ENCODE results near the gene TET3. TPM values are rescaled to one million over a fixed set of nuclear protein-coding genes. Genes with fewer than 3 reads are reported as not detected.

TET3 gene
- total RNA-seq, 1 experiment from 2014 or later: 19.1 TPM

DNA sequence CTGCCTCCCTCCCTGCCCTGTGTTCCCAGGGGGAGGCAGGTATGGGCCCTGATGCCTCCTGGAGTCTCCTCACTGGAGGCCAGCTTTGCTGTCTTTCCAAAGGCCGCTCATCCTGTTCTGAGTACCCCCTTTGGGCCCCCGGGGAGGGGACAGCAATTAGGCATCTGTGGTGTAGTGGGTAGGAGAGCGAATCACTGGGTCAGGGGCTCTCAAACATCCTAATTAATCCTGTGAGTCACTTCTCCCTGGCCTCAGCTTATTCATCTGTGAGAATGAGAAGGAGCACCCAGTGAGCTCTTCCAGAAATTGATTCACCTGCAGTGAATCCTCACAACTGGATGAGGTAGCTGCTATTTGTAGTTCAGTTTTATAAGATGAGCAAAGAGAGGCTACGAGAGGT lies 16.4 kb downstream of the TET3 start:
- BruUV-seq (replicated peaks): no TSS peak
- Histone ChIP-seq H3K79me2 (ENCODE audit: low read depth) (peaks cover 64% of the 10 kb centered on the region), H3K4me1 (replicated peaks; ENCODE audit: insufficient read depth) (peaks cover 13% of the 10 kb centered on the region), H2AFZ (no peak overlapping the region), H3F3A (ENCODE audit: insufficient read depth, low read depth) (peaks cover 6% of the 10 kb centered on the region; the same call in 1 of the 2 replicates), H3K4me3 (no peak overlapping the region), H3K36me3 (ENCODE audit: low read depth) (no peaks in the 10 kb centered on the region; the same call in 1 of the 2 replicates), H3K4me2 (no peak overlapping the region), H4K20me1 (ENCODE audit: insufficient read depth) (peaks cover 49% of the 10 kb centered on the region), H3K27ac (no peak overlapping the region), H3K9me2 (ENCODE audit: insufficient read depth) (no peaks in the 10 kb centered on the region), H3K27me3 (ENCODE audit: insufficient read depth, low read depth) (no peaks in the 10 kb centered on the region), H3K9me3 (ENCODE audit: insufficient read depth, low read depth) (no peaks in the 10 kb centered on the region)
- DNase-seq: no peak
- POLR2A ChIA-PET (ENCODE audit: unreplicated experiment): no interaction called here
- TF ChIP-seq EZH2 (IDR thresholded peaks at IDR 0.05; ENCODE audit: low read depth) (no peak), CTCF (conservative IDR thresholded peaks at IDR 0.05) (no peak)
- intact Hi-C loops (cut with micrococcal nuclease; ENCODE audit: unreplicated experiment): no loop called here
- CTCF ChIA-PET: no interaction called here

GRCh38 chr2:74001781-74002504 lies 17.2 kb downstream of the TET3 start:
- H3K4me2 ChIP-seq: no peak overlapping the region
- no peaks in the 10 kb centered on the region for H3K9me2 ChIP-seq (ENCODE audit: insufficient read depth)
- no peaks in the 10 kb centered on the region for H3K9me3 ChIP-seq (ENCODE audit: insufficient read depth, low read depth)
- H3K4me3 ChIP-seq: no peak overlapping the region
- no peak for DNase-seq
- peaks cover 13% of the 10 kb centered on the region for H3K4me1 ChIP-seq (replicated peaks; ENCODE audit: insufficient read depth)
- H4K20me1 ChIP-seq (ENCODE audit: insufficient read depth): peaks cover 49% of the 10 kb centered on the region
- peaks cover 6% of the 10 kb centered on the region; the same call in 1 of the 2 replicates for H3F3A ChIP-seq (ENCODE audit: insufficient read depth, low read depth)
- CTCF ChIA-PET: no interaction called here
- H3K27me3 ChIP-seq (ENCODE audit: insufficient read depth, low read depth): no peaks in the 10 kb centered on the region
- intact Hi-C loops (cut with micrococcal nuclease; ENCODE audit: unreplicated experiment): no loop called here
- no peak overlapping the region for H3K27ac ChIP-seq
- POLR2A ChIA-PET (ENCODE audit: unreplicated experiment): no interaction called here
- H3K79me2 ChIP-seq (ENCODE audit: low read depth): peaks cover 63% of the 10 kb centered on the region
- no peak overlapping the region for H2AFZ ChIP-seq
- no peaks in the 10 kb centered on the region; the same call in 1 of the 2 replicates for H3K36me3 ChIP-seq (ENCODE audit: low read depth)
- BruUV-seq (replicated peaks): no TSS peak
- no peak for TF ChIP-seq EZH2 (IDR thresholded peaks at IDR 0.05; ENCODE audit: low read depth)
- no peak for TF ChIP-seq CTCF (conservative IDR thresholded peaks at IDR 0.05)

DNA sequence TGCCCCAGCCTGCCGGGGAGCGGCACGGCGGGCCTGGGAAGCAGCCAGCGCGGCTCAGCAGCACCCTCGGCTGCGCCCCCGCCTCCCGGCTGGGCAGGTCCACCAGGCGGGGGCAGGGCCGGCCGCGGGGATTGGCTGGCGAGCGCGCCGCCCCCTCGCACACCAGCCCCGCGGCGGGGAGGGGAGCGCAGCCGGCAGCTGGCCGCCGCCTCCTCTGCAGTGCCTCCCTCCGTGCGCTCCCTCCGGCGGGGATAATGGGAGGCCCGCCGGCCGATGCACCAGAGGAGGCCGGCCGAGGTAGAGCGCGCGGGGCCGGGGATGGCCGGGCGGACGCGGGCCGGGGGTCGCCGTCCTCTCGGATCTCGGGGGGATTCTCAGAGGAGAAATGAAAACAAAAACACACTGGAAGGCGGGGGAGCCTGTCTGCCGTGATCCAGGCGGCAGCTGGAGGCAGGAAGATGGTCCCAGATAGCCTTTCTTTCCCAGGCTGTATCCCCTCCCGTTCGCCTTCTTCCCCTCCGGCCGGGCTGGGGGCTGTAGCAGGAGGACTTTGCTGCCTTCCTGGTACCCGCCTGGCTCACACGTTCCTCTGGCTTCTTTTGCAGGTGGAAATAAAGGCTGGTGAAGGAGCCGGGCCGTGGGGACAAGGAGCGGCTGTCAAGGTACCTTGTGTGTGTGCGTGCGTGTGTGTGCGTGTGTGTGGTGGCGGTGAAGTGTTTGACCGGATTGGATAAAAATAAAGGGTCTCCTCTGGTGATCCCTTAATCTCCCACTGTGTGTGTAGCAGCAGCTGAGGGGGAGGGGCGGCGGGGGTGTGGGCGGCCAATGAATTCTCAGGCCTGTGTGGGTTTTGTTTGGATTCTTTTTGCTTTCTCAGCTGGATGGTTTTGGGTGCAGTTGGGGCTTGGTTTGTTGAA lies 18.1 kb downstream of the TET3 start:
- peaks cover 46% of the 10 kb centered on the region for H4K20me1 ChIP-seq (ENCODE audit: insufficient read depth)
- H3K4me2 ChIP-seq: no peak overlapping the region
- peaks cover 60% of the 10 kb centered on the region for H3K79me2 ChIP-seq (ENCODE audit: low read depth)
- no peak overlapping the region for H3K4me3 ChIP-seq
- H3K9me3 ChIP-seq (ENCODE audit: insufficient read depth, low read depth): no peaks in the 10 kb centered on the region
- no peaks in the 10 kb centered on the region for H3K27me3 ChIP-seq (ENCODE audit: insufficient read depth, low read depth)
- H3K36me3 ChIP-seq (ENCODE audit: low read depth): no peaks in the 10 kb centered on the region; the same call in 1 of the 2 replicates
- BruUV-seq (replicated peaks): no TSS peak
- no peak overlapping the region for H2AFZ ChIP-seq
- POLR2A ChIA-PET (ENCODE audit: unreplicated experiment): no interaction called here
- no peak overlapping the region for H3K27ac ChIP-seq
- intact Hi-C loops (cut with micrococcal nuclease; ENCODE audit: unreplicated experiment): no loop called here
- no peak for TF ChIP-seq EZH2 (IDR thresholded peaks at IDR 0.05; ENCODE audit: low read depth)
- TF ChIP-seq CTCF (conservative IDR thresholded peaks at IDR 0.05): no peak
- no peak for DNase-seq
- H3F3A ChIP-seq (ENCODE audit: insufficient read depth, low read depth): peaks cover 6% of the 10 kb centered on the region; the same call in 1 of the 2 replicates
- CTCF ChIA-PET: no interaction called here
- H3K9me2 ChIP-seq (ENCODE audit: insufficient read depth): no peaks in the 10 kb centered on the region
- peaks cover 13% of the 10 kb centered on the region for H3K4me1 ChIP-seq (replicated peaks; ENCODE audit: insufficient read depth)
